SJSA1 (cell line): Measurements from ENCODE around the gene DIRAS3. TPM values are rescaled to one million over a fixed set of nuclear protein-coding genes. Genes with fewer than 3 reads are reported as not detected.
"Not testable (repeated sequence)": the region's sequence is repeated elsewhere in the genome, so short reads cannot be mapped to it uniquely, and the experiment has no call there.

Experiments used
- DNase-seq, 2 experiments: peaks; one replicate each; pipeline ENCODE4 v3.0.0-alpha.2; 2015 to 2020; ENCODE audit warnings: low spot score in 2 of 2, low read depth in 1 of 2
- H3K27ac ChIP-seq: fragments of 250-450 bp; sonication (Bioruptor Pico); 2 replicates; pipeline ENCODE4 v1.5.1; 2020; ENCODE audit warnings: mild to moderate bottlenecking, moderate library complexity
- H3K27me3 ChIP-seq: fragments of 250-450 bp; sonication (Bioruptor Pico); replicated peaks from 2 replicates; pipeline ENCODE4 v1.5.1; 2020; ENCODE audit warnings: mild to moderate bottlenecking, moderate library complexity
- H3K36me3 ChIP-seq: fragments of 250-450 bp; sonication (Bioruptor Pico); 2 replicates; pipeline ENCODE4 v1.5.1; 2020; ENCODE audit warnings: mild to moderate bottlenecking
- H3K4me1 ChIP-seq: fragments of 250-450 bp; sonication (Bioruptor Pico); replicated peaks from 2 replicates; pipeline ENCODE4 v1.6.1; 2021; ENCODE audit warnings: mild to moderate bottlenecking
- H3K4me3 ChIP-seq: fragments of 250-450 bp; sonication (Bioruptor Pico); 2 replicates; pipeline ENCODE4 v1.5.1; 2020; ENCODE audit warnings: mild to moderate bottlenecking
- H3K9me3 ChIP-seq: fragments of 250-450 bp; sonication (Bioruptor Pico); replicated peaks from 2 replicates; pipeline ENCODE4 v1.5.1; 2020; ENCODE audit warnings: mild to moderate bottlenecking
- total RNA-seq: library from RNA; depleted of rRNA; stranded (reverse); fragments of >200 nt; shearing (Covaris generic); gene quantifications from 2 replicates; pipeline ENCODE4 v1.2.3, GENCODE V29; 2014; rRNA removed

DIRAS3 gene
- total RNA-seq, result 1.1 and 3.0 TPM in 2 replicates

GRCh38 chr1:68049941-68050878 lies at the start of gene DIRAS3:
DIRAS3 (minus strand) TSS chr1:68050627; CDS start chr1:68047297, 3,330 bp downstream.
- H3K4me1 ChIP-seq, result no peaks in the 10 kb centered on the region; the same call in none of the 2 replicates
- H3K9me3 ChIP-seq, result no peaks in the 10 kb centered on the region
- no peaks in the 10 kb centered on the region for H3K36me3 ChIP-seq
- H3K27ac ChIP-seq, result no peak within 1 kb of the TSS
- peak in 1 of 2 experiments; percentile 11 for DNase-seq
- H3K4me3 ChIP-seq, result peak within 1 kb of the TSS; percentile 38
- no peaks in the 10 kb centered on the region for H3K27me3 ChIP-seq

- no peaks in the 10 kb centered on the region for H3K27me3 ChIP-seq
- no peak overlapping the region for H3K4me3 ChIP-seq
- DNase-seq, result no peak
- H3K9me3 ChIP-seq, result no peaks in the 10 kb centered on the region
- H3K27ac ChIP-seq, result no peak overlapping the region
- H3K36me3 ChIP-seq, result no peaks in the 10 kb centered on the region
- H3K4me1 ChIP-seq, result no peaks in the 10 kb centered on the region
These were observed 43.3 kb upstream of the DIRAS3 start for GRCh38 chr1:68093737-68094136.

- H3K27me3 ChIP-seq, result no peaks in the 10 kb centered on the region
- DNase-seq, result no peak
- H3K9me3 ChIP-seq, result no peaks in the 10 kb centered on the region
- no peak overlapping the region for H3K4me3 ChIP-seq
- H3K4me1 ChIP-seq, result no peaks in the 10 kb centered on the region
- no peak overlapping the region for H3K27ac ChIP-seq
- no peaks in the 10 kb centered on the region for H3K36me3 ChIP-seq
These were observed 36.8 kb upstream of the DIRAS3 start for GRCh38 chr1:68087184-68087583.

- no peaks in the 10 kb centered on the region for H3K27me3 ChIP-seq
- no peak for DNase-seq
- H3K4me1 ChIP-seq, result no peaks in the 10 kb centered on the region
- no peak overlapping the region for H3K4me3 ChIP-seq
- H3K27ac ChIP-seq, result no peak overlapping the region
- H3K9me3 ChIP-seq, result no peaks in the 10 kb centered on the region
- no peaks in the 10 kb centered on the region for H3K36me3 ChIP-seq
These were observed 35.3 kb upstream of the DIRAS3 start for GRCh38 chr1:68085752-68086151.

GRCh38 chr1:68083686-68084085 lies 33.3 kb upstream of the DIRAS3 start:
- Histone ChIP-seq H3K27ac (no peak overlapping the region), H3K4me1 (no peaks in the 10 kb centered on the region), H3K4me3 (no peak overlapping the region), H3K9me3 (no peaks in the 10 kb centered on the region), H3K36me3 (no peaks in the 10 kb centered on the region), H3K27me3 (no peaks in the 10 kb centered on the region)
- DNase-seq, result no peak

- H3K9me3 ChIP-seq, result no peaks in the 10 kb centered on the region
- H3K4me1 ChIP-seq, result no peaks in the 10 kb centered on the region
- H3K27me3 ChIP-seq, result no peaks in the 10 kb centered on the region
- H3K4me3 ChIP-seq, result no peak overlapping the region
- no peaks in the 10 kb centered on the region for H3K36me3 ChIP-seq
- H3K27ac ChIP-seq, result no peak overlapping the region
- no peak for DNase-seq
These were observed 31.4 kb upstream of the DIRAS3 start for GRCh38 chr1:68081775-68082283.

GRCh38 chr1:68078647-68079046 lies 28.2 kb upstream of the DIRAS3 start:
- H3K36me3 ChIP-seq, result no peaks in the 10 kb centered on the region
- no peak for DNase-seq
- H3K9me3 ChIP-seq, result no peaks in the 10 kb centered on the region
- no peak overlapping the region for H3K27ac ChIP-seq
- no peaks in the 10 kb centered on the region for H3K4me1 ChIP-seq
- H3K27me3 ChIP-seq, result no peaks in the 10 kb centered on the region
- no peak overlapping the region for H3K4me3 ChIP-seq

GRCh38 chr1:68074472-68074871 lies 24.0 kb upstream of the DIRAS3 start:
- DNase-seq, result no peak
- H3K9me3 ChIP-seq, result no peaks in the 10 kb centered on the region
- H3K36me3 ChIP-seq, result no peaks in the 10 kb centered on the region

GRCh38 chr1:68065766-68066165 lies 15.3 kb upstream of the DIRAS3 start:
- H3K4me1 ChIP-seq, result no peaks in the 10 kb centered on the region
- no peaks in the 10 kb centered on the region for H3K36me3 ChIP-seq
- H3K4me3 ChIP-seq, result no peak overlapping the region
- no peak overlapping the region for H3K27ac ChIP-seq
- no peak for DNase-seq
- H3K27me3 ChIP-seq, result no peaks in the 10 kb centered on the region
- H3K9me3 ChIP-seq, result no peaks in the 10 kb centered on the region

More at GRCh38 chr1:68074472-68074871, 24.0 kb upstream of the DIRAS3 start:
- Histone ChIP-seq H3K4me1 (no peaks in the 10 kb centered on the region), H3K27me3 (no peaks in the 10 kb centered on the region), H3K27ac (no peak overlapping the region), H3K4me3 (no peak overlapping the region)

GRCh38 chr1:68058053-68058452 lies 7.6 kb upstream of the DIRAS3 start:
- not testable (repeated sequence) for DNase-seq, H3K4me1 ChIP-seq, H3K36me3 ChIP-seq, H3K4me3 ChIP-seq, H3K27me3 ChIP-seq, H3K9me3 ChIP-seq, H3K27ac ChIP-seq

GRCh38 chr1:68057564-68057963 lies 7.1 kb upstream of the DIRAS3 start:
- H3K9me3 ChIP-seq, result no peaks in the 10 kb centered on the region
- no peaks in the 10 kb centered on the region for H3K36me3 ChIP-seq
- DNase-seq, result no peak
- no peak overlapping the region for H3K27ac ChIP-seq
- no peaks in the 10 kb centered on the region for H3K4me1 ChIP-seq
- no peaks in the 10 kb centered on the region for H3K27me3 ChIP-seq
- H3K4me3 ChIP-seq, result no peak overlapping the region

- DNase-seq, result no peak
- no peaks in the 10 kb centered on the region for H3K27me3 ChIP-seq
- H3K4me3 ChIP-seq, result no peak overlapping the region
- H3K9me3 ChIP-seq, result no peaks in the 10 kb centered on the region
- no peaks in the 10 kb centered on the region for H3K36me3 ChIP-seq
- H3K27ac ChIP-seq, result no peak overlapping the region
- H3K4me1 ChIP-seq, result no peaks in the 10 kb centered on the region
These were observed 6.6 kb upstream of the DIRAS3 start for GRCh38 chr1:68057050-68057449.

GRCh38 chr1:68051475-68051874 lies 1.0 kb upstream of the DIRAS3 start:
- Histone ChIP-seq H3K9me3 (no peaks in the 10 kb centered on the region), H3K27me3 (no peaks in the 10 kb centered on the region), H3K27ac (no peak overlapping the region), H3K36me3 (no peaks in the 10 kb centered on the region), H3K4me1 (no peaks in the 10 kb centered on the region; the same call in none of the 2 replicates), H3K4me3 (peak overlapping the region; percentile 38)
- DNase-seq, result peak; percentile 57 to 73

- H3K36me3 ChIP-seq, result no peaks in the 10 kb centered on the region
- H3K9me3 ChIP-seq, result no peaks in the 10 kb centered on the region
- no peak for DNase-seq
- no peak overlapping the region for H3K4me3 ChIP-seq
- H3K4me1 ChIP-seq, result no peaks in the 10 kb centered on the region; the same call in none of the 2 replicates
- H3K27ac ChIP-seq, result no peak overlapping the region
- H3K27me3 ChIP-seq, result no peaks in the 10 kb centered on the region
These were observed 2.8 kb downstream of the DIRAS3 start for GRCh38 chr1:68047659-68048026.
